Endometrial microvascular endothelial cells (primary cell): ENCODE data around the gene KDM5A. TPM values are rescaled to one million over a fixed set of nuclear protein-coding genes. Genes with fewer than 3 reads are reported as not detected.

Source experiments
- total RNA-seq: library from RNA; depleted of rRNA; stranded (reverse); fragments of >200 nt; gene quantifications from one replicate; pipeline ENCODE4 v1.2.3, GENCODE V29; 2015; ENCODE audit errors: inconsistent ontology term

KDM5A gene
- total RNA-seq, 1 donor from 2014 or later: 46.1 TPM

Other genes starting within 250 kb of the KDM5A start
- gene SLC6A12, start 175.2 kb downstream of the KDM5A start, total RNA-seq: not detected
- gene SLC6A13, start 126.5 kb downstream of the KDM5A start, total RNA-seq: not detected
- 7.0 TPM for gene CCDC77, start 12.3 kb upstream of the KDM5A start, total RNA-seq
- 0.19 TPM for gene B4GALNT3, start 70.6 kb upstream of the KDM5A start, total RNA-seq